Testis (tissue), 2 donors: ENCODE measurements around the gene SLFN13.
"Not testable (repeated sequence)": the region's sequence is repeated elsewhere in the genome, so short reads cannot be mapped to it uniquely, and the experiment has no call there.

ENCODE experiments used
- CTCF ChIP-seq, 3 experiments: fragments of 450-650 bp in 2 of 3; fragments of 200-600 bp in 1 of 3; sonication (generic) in 1 of 3; IDR thresholded peaks; one replicate each; pipeline ENCODE4 v1.5.1; 2016 to 2019; ENCODE audit warnings: antibody characterized with exemption in 3 of 3, mild to moderate bottlenecking in 2 of 3, moderate library complexity in 1 of 3
- POLR2A ChIP-seq: fragments of 450-650 bp; IDR thresholded peaks from one replicate; pipeline ENCODE4 v1.6.1; 2017; ENCODE audit warnings: antibody characterized with exemption, mild to moderate bottlenecking, moderate library complexity

DNA sequence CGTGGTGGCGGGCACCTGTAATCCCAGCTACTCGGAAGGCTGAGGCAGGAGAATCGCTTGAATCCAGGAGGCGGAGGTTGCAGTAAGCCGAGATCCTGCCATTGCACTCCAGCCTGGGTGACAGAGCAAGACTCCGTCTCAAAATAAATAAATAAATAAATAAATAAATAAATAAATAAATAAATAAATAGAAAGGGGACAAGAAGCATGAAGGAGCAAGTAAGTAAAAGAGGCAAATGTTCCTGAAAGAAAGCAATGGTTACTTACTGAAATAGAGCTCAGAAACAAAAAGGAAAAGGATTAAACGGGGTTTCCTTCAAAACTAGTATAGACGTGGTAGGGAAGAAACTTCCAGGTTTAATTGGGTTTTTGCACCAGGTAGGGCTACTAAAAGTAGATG is 27.5 kb downstream of the SLFN13 start:
- TF ChIP-seq POLR2A; CTCF (IDR thresholded peaks at IDR 0.05): not testable (repeated sequence)
